Activated effector memory CD4-positive, alpha-beta T cell treated with Interleukin-2 at 50 U/mL for 16 hours (primary cell): ENCODE data around the gene TH.

ENCODE experiments used
- DNase-seq: peaks from one replicate; pipeline ENCODE4 v3.0.0-alpha.2; 2020

The TH gene

GRCh38 chr11:2208691-2209369 lies 37.2 kb upstream of the TH start:
- DNase-seq: no peak

- DNase-seq: no peak
Observed at GRCh38 chr11:2207773-2208621, 36.4 kb upstream of the TH start.

GRCh38 chr11:2207212-2207611 lies 35.6 kb upstream of the TH start:
- no peak for DNase-seq

GRCh38 chr11:2205981-2206690 lies 34.5 kb upstream of the TH start:
- no peak for DNase-seq

- no peak for DNase-seq
Observed at GRCh38 chr11:2205214-2205720, 33.7 kb upstream of the TH start.

GRCh38 chr11:2204361-2205213 lies 33.0 kb upstream of the TH start:
- no peak for DNase-seq

- DNase-seq: no peak
Observed at GRCh38 chr11:2203440-2204259, 32.0 kb upstream of the TH start.

- DNase-seq: no peak
Observed at GRCh38 chr11:2202900-2203439, 31.4 kb upstream of the TH start.

GRCh38 chr11:2202071-2202899 lies 30.7 kb upstream of the TH start:
- DNase-seq: no peak

- DNase-seq: no peak
Observed at GRCh38 chr11:2201542-2201941, 29.9 kb upstream of the TH start.

GRCh38 chr11:2200957-2201519 lies 29.4 kb upstream of the TH start:
- DNase-seq: no peak

- no peak for DNase-seq
Observed at GRCh38 chr11:2200536-2200935, 28.9 kb upstream of the TH start.

- no peak for DNase-seq
Observed at GRCh38 chr11:2199466-2200341, 28.1 kb upstream of the TH start.

- no peak for DNase-seq
Observed at GRCh38 chr11:2198621-2199365, 27.2 kb upstream of the TH start.

GRCh38 chr11:2197771-2198520 lies 26.3 kb upstream of the TH start:
- DNase-seq: no peak

- DNase-seq: peak; percentile 47
Observed at GRCh38 chr11:2196970-2197770, 25.6 kb upstream of the TH start.

GRCh38 chr11:2195756-2196088 lies 24.1 kb upstream of the TH start:
- no peak for DNase-seq
